H54 (cell line): ENCODE measurements around the gene LSG1.
A peak's percentile ranks its signal among the peaks of the same experiment; 100 is the strongest.
"Not testable (repeated sequence)": the region's sequence is repeated elsewhere in the genome, so short reads cannot be mapped to it uniquely, and the experiment has no call there.

Experiments
- DNase-seq: peaks from one replicate; pipeline ENCODE4 v3.0.0; 2011; ENCODE audit warnings: low spot score, mixed read lengths; ENCODE audit not compliant: insufficient read length
- FAIRE-seq: peaks from 3 replicates; lab custom pipeline; 2011; peaks lifted over from hg19 to GRCh38; lab: Jason Lieb, UNC
- POLR2A ChIP-seq: IDR thresholded peaks from 2 replicates; pipeline ENCODE4 v1.6.1; 2011; ENCODE audit warnings: low read depth, mild to moderate bottlenecking, low read length

LSG1 gene

DNA sequence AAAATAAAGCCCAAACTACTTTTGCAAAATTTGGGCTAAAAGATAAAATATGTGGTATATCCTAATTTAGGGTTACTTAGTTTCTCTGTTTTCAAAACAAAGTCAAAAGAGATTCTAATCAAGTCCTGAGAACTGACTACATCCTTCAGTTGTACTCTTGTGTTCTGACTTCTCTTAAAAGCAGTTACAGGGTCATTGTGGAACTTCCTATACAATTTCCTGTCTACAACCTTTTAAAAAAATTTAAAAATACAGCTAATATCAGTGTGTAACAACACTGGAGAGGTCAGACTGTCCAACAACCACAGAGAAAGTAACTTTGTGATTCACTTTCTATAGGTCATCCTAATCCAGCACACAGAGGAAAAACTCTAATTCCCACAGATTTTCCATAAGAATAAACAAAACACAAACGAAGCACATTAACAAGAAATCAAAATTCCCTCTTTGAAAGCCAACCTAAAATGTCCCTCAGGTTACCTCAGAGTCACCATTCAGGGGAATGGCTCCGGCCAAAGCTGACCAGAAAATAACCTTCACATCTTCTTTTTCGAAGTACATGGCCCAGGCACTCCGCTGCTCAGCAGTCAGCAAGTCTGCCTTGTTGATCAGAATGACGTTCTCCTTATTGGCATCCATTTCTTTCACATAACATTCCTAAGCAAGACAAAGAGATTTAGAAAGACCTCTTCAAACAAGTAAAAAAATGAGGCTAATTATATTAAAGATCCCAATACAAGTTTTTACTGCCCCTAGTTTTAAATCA is 13.3 kb downstream of the LSG1 start:
- TF ChIP-seq POLR2A = no peak
- no peak for DNase-seq
- FAIRE-seq = peak; percentile 36

DNA sequence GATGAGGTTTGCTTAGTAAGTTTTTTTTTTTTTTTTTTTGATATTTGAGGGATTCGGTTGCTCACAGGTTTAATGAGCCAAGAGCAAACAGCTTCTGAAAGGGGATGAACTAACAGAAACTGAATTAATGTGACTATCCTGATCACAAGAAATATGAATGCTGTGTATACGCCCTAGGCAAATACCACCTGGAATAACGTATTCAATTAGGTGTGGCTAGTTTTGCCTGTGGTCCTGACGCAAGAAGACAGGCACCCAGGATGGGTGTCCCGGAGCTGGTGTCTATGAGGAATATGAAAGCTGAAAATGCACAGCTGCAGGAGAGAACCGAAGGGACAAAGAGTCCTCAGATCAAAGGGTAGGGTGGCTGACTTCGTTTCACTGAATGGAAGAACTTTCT is 14.6 kb downstream of the LSG1 start:
- no peak for TF ChIP-seq POLR2A
- DNase-seq (no peak), FAIRE-seq (peak; percentile 6)

DNA sequence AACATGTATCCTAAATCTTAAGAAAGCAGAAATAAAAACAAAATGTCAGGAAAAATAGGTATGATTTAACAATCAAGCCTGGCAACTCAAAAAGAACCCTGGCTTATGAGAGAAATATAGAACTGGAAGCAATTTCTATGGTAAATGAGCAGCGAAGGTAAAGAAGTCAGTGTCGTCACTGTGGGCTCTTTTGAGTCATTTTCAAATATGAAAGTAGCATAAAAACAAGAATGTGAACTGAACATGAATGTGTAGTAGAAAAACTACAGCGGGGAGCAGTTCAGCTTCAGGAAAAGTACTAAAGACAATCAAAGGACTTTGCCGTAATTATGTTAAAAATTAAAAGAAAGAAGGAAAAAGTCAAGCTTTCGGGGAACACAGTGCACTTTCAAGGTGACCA is 17.5 kb downstream of the LSG1 start:
- FAIRE-seq = no peak

DNA sequence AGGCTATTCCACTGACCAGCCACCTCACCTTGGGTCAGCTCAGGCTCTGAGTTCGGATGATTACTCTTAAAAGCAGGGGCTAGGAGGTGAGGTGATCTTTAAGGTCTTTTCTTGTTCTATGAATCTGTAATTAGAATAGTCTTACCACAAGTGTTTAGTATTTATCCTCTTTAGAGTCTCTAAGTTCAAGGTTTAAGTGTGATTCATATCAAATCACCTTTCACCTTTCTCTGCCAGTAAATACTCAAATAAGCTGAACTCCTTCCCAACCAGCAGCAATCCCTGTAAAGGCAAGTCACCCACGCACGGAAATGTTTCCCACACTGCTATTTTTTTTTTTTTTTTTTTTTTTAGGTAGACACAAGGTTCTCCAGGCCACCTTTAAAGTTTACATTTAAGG is 24.2 kb downstream of the LSG1 start:
- DNase-seq = no peak
- no peak for FAIRE-seq
- TF ChIP-seq POLR2A = no peak

More for the DNA sequence above, 17.5 kb downstream of the LSG1 start:
- no peak for TF ChIP-seq POLR2A
- no peak for DNase-seq

DNA sequence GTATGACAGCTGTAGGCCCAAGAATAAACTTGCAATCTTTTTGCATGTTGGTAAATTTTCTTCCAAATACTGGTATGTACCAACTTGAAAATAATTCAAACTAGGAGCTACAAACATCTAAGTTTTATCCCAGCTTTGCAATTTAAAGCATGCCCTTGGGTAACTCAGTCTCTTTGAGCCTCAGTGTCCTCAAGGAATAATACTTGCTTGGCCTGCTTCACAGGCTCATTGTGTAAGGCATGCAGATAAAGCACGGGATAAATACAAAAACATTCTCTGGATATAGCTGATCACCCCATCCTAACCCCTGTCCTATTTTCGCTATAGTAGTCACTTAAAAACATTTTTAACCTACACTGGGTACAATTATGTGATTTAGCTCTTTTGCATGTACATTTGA is 29.2 kb downstream of the LSG1 start:
- no peak for FAIRE-seq

DNA sequence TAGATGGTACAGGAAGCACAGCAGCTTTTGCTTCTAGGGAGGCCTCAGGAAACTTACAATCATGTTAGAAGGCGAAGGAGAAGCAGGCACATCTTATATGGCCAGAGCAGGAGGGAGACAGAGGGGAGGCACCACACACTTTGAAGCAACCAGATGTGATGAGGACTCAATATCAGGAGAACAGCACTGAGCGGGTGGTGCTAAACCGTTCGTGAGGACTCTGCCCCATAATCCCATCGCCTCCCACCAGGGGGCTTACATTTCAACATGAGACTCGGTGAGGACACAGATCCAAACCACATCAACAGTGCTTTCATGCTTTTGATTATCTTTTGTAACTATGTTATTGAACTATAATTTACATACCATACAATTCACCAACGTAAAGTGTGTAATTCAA is 31.2 kb downstream of the LSG1 start:
- FAIRE-seq = no peak
- no peak for DNase-seq
- no peak for TF ChIP-seq POLR2A

More for the DNA sequence above, 29.2 kb downstream of the LSG1 start:
- no peak for TF ChIP-seq POLR2A
- no peak for DNase-seq

DNA sequence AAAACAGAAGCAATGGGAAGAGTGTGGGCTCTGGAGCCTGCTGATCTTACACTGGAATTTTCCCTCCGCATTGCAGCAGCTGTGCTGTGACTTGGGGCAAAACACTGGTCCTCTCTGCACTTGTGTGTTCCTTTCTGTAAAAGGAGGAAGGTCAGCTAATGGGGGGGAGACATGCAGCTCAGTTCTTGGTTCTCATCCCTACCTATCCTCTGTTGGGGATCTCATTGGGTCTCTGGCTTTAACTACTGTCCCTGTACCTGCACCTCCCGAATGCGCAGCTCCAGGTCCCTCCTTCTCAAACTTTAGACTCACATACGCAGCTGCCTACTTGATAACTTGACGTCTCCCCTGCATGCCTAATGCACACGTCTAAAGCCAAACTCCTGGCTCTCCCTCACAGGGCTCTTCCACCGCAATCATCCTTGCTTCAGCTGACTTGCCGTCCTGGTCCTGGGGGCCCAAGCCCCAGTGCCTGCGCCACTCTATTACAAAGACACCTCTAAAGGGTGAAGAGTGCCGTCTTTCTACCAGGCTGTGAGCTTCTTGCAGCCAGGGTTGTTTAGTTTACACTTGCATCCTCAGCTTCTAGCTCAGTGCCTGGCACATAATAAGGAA is 32.9 kb downstream of the LSG1 start:
- FAIRE-seq (no peak), DNase-seq (no peak)
- no peak for TF ChIP-seq POLR2A

DNA sequence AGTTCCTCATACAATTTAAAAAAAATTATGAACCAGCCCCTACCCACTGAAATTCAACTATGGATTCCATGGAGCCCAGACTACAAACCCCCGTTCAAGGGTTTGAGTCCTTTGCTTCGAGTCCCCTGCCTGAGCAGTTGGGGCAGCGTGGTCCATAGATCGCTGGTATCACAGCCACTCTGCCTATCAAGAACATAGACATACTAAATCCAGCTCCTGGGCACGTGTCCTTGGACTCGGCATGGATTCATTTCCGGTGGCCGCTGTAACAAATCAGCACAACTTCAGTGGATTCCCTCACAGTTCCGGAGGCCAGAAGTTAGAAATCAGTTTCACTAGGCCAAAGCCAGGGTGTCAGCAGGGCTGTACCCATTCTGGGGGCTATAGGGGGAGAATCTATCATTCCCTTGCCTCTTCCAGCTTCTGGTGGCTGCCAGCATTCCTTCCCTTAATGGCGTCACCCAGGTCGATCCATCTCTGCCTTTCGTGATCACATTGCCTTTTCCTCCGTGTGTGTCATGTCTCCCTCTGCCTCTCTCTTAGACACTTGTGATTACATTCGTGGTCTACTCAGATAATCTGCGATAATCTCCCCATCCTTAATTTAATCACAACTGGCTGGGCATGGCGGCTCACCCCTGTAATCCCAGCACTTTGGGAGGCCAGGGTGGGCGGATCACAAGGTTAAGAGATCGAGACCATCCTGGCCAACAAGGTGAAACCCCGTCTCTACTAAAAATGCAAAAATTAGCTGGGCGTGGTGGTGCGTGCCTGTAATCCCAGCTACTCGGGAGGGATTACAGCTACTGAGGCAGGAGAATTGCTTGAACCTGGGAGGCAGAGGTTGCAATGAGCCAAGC is 34.2 kb downstream of the LSG1 start:
- no peak for FAIRE-seq
- no peak for DNase-seq
- TF ChIP-seq POLR2A = no peak

DNA sequence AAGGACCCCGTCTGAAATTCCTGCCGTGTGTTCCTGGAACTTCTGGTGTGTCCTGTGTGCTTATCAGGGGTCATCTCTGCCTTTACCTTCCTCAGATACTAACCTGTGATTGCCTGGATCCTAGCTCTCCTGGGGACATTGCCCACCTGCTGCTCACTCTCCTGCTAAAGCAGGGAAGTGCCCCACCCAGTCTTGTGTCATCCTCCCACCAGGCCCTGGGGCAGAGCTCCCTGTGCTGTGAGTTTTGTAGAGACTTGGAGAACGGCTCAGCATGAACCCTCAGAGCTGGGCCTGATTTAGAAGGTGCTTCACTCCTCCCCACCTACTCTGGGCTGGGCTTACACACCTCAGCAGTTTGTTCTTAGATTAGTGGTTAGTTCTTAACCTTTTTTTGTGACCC is 34.9 kb downstream of the LSG1 start:
- no peak for FAIRE-seq
- no peak for DNase-seq

DNA sequence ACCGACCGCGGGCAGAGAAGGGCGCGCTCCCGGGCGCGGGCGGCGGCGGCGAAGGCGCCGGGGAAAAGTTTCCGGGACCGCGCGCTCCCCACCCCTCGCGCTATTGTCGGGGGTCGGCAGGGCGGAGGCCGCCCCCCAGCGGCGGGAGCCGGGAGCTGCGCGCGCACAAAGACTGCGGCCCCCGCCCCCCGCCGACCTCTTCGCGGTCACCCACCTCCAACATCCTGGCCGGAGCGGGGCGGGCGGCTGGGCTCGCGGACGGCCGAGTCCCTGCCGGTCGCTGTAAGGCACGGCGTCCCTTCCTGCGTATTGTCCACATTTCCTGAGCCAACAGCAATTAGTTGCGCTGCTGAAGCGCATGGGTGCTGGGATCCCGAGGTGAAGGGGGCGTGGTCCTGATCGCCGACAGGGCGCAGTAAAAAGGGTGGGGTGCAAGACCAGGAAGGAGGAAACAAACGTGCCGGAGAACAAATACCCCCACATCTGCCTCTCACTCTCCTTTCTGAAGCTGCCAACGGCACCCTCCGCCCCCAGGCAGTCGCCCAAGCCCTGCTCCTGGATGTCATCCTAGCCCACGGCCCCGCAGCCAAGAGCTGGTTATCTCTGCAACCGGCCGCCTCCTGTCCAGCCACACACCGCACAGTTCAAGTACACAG is 38.5 kb downstream of the LSG1 start, which contains the start of gene TMEM44:
Gene TMEM44 (minus strand): TSS at position 71 of the 656 bp plus-strand sequence. CDS start 204 bp downstream, outside the sequence.
- peak; percentile 49 for TF ChIP-seq POLR2A
- FAIRE-seq (peak; percentile 81), DNase-seq (peak; percentile 91)

More for the DNA sequence above, 34.9 kb downstream of the LSG1 start:
- no peak for TF ChIP-seq POLR2A

DNA sequence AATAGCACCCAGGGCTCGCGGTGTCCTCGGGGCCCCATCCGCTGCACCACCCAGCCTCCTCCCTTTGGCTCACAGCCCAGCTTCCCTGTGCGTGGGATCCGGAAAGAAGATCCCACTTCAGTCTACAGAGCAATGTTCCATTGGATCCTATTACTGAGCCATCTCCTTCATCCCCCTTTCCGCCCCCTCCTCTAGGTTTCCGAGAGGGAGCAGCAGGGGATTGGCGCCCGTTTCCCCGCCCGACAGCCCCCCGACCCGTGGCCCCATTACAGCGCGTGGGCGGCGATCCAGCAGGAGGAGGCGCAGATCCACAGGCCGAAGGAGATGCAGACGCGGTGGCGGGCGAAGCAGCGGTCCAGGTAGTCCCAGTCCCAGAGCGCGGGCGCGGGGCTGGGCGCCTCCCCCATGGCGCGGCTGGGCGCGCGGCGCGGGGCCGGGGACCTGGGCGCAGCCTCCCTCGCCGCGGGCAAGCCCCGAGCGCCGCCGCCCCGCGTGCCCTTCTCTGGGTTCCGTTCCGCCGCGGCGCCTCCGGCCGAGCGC is 39.1 kb downstream of the LSG1 start:
- DNase-seq = peak; percentile 69
- TF ChIP-seq POLR2A = no peak
- no peak for FAIRE-seq

DNA sequence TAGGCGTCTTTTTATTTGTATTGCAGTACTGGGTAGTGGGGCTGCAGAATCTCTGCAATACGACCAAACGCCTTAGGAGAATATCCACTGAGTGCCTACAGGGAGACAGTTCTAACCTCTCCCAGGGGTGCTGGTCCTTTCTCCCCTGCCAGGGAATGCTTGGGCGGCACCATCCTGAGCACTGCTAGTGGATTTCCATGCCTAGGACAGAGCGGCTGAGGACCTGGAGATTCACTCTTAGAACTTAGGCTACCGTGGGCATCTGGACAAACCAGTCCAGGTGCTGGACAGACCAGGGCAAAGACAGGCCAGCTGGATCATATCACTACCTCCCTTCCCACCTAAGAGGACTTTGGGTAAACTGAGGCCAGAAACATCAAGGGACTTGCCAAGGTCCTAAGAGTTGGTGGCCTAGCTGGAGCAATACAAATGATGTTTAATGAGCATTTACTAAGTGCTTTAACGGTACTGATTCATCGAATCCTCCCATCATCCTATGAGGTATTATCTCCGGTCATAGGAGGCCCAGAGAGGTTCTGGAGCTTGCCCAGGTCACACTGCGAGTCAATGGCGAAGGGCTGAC is 39.7 kb downstream of the LSG1 start:
- no peak for TF ChIP-seq POLR2A
- DNase-seq = no peak
- FAIRE-seq = no peak

DNA sequence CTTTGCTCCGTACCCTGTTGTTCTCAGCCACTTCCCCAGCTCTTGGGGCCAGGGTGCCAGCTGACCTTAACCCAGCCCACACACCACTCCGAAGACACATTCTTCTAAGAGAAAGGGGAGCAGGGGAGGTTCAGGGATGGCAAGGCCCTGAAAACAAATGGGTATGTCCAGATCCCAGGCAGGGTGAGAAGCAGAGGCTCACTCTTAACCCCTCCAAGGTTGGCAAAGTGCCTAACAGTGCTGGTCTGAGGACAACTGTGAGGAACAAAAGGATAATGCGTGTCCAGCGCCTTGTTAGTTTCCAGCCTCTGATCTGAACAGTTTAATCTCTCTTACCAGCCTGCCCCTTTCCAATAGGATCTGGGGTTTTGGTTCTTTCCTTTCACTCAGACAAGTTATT is 40.3 kb downstream of the LSG1 start:
- DNase-seq = no peak
- no peak for TF ChIP-seq POLR2A
- FAIRE-seq = no peak

DNA sequence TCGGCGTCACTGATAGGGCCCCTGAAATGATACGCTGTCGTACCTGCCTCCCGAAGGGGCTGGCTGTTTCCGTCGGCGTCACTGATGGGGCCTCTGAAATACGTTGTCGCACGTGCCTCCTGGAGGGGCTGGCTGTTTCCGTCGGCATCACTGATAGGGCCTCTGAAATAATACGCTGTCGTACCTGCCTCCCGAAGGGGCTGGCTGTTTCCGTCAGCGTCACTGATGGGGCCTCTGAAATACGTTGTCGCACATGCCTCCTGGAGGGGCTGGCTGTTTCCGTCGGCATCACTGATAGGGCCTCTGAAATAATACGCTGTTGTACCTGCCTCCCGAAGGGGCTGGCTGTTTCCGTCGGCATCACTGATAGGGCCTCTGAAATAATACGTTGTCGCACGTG is 41.3 kb downstream of the LSG1 start:
- not testable (repeated sequence) for FAIRE-seq, DNase-seq
